Measurements from ENCODE around the gene NAV2. TPM values are rescaled to one million over a fixed set of nuclear protein-coding genes. Genes with fewer than 3 reads are reported as not detected.
"Not testable (repeated sequence)": the region's sequence is repeated elsewhere in the genome, so short reads cannot be mapped to it uniquely, and the experiment has no call there.

The NAV2 gene
- total and polyA plus RNA-seq, 4 experiments from 2014 or later = 1.1 to 6.2 (median 4.2) TPM; not detected in 1

GRCh38 chr11:19921976-19922688 is 209.5 kb downstream of the NAV2 start:
- no peaks in the 10 kb centered on the region for H3K9me3 Mint-ChIP-seq
- intact Hi-C loops (cut with micrococcal nuclease) = no loop called here
- Histone ChIP-seq H3K4me3 (ENCODE audit: low read length in 2 of 2) (no peak overlapping the region), H3K4me1 (ENCODE audit: insufficient read depth, low read length) (no peaks in the 10 kb centered on the region), H3K9me3 (ENCODE audit: control insufficient read depth in 1 of 2, low read length in 2 of 2) (no peaks in the 10 kb centered on the region), H3K27me3 (ENCODE audit: insufficient read depth, low read length) (no peaks in the 10 kb centered on the region), H3K36me3 (ENCODE audit: insufficient read depth, low read length) (no peaks in the 10 kb centered on the region), H3K27ac (ENCODE audit: low read depth, low read length) (no peak overlapping the region)
- CTCF ChIA-PET (ENCODE audit: partially characterized antibody) = no interaction called here
- H3K27ac Mint-ChIP-seq = no peak overlapping the region
- peaks cover 2 to 7% of the 10 kb centered on the region in 2 donors for H3K27me3 Mint-ChIP-seq
- H3K4me1 Mint-ChIP-seq = no peaks in the 10 kb centered on the region
- no peak overlapping the region for H3K4me3 Mint-ChIP-seq
- no peak for DNase-seq
- no peaks in the 10 kb centered on the region for H3K36me3 Mint-ChIP-seq
- POLR2A ChIA-PET (ENCODE audit: partially characterized antibody) = no interaction called here

- Histone ChIP-seq H3K36me3 (ENCODE audit: insufficient read depth, low read length) (no peaks in the 10 kb centered on the region), H3K9me3 (ENCODE audit: control insufficient read depth in 1 of 2, low read length in 2 of 2) (no peaks in the 10 kb centered on the region), H3K27ac (ENCODE audit: low read depth, low read length) (no peak overlapping the region), H3K4me3 (ENCODE audit: low read length in 2 of 2) (no peak overlapping the region), H3K4me1 (ENCODE audit: insufficient read depth, low read length) (no peaks in the 10 kb centered on the region), H3K27me3 (ENCODE audit: insufficient read depth, low read length) (no peaks in the 10 kb centered on the region)
- intact Hi-C loops (cut with micrococcal nuclease) = no loop called here
- H3K27ac Mint-ChIP-seq = no peak overlapping the region
- DNase-seq = no peak
- H3K4me3 Mint-ChIP-seq = no peak overlapping the region
- H3K27me3 Mint-ChIP-seq = peaks cover 2 to 7% of the 10 kb centered on the region in 2 donors
- H3K9me3 Mint-ChIP-seq = no peaks in the 10 kb centered on the region
- ChIA-PET POLR2A (ENCODE audit: partially characterized antibody) (no interaction called here), CTCF (ENCODE audit: partially characterized antibody) (no interaction called here)
- H3K4me1 Mint-ChIP-seq = no peaks in the 10 kb centered on the region
- H3K36me3 Mint-ChIP-seq = no peaks in the 10 kb centered on the region
Observed at GRCh38 chr11:19922689-19923035, 210.0 kb downstream of the NAV2 start.

GRCh38 chr11:19923626-19924025 is 211.0 kb downstream of the NAV2 start:
- H3K4me3 ChIP-seq (ENCODE audit: low read length in 2 of 2) = no peak overlapping the region
- Mint-ChIP-seq H3K27me3 (peaks cover 0 to 7% of the 10 kb centered on the region in 2 donors), H3K36me3 (no peaks in the 10 kb centered on the region), H3K4me1 (no peaks in the 10 kb centered on the region), H3K9me3 (no peaks in the 10 kb centered on the region), H3K4me3 (no peak overlapping the region), H3K27ac (no peak overlapping the region)
- no peaks in the 10 kb centered on the region for H3K9me3 ChIP-seq (ENCODE audit: control insufficient read depth in 1 of 2, low read length in 2 of 2)
- H3K27me3 ChIP-seq (ENCODE audit: insufficient read depth, low read length) = no peaks in the 10 kb centered on the region
- no peak overlapping the region for H3K27ac ChIP-seq (ENCODE audit: low read depth, low read length)
- no peak for DNase-seq
- H3K36me3 ChIP-seq (ENCODE audit: insufficient read depth, low read length) = no peaks in the 10 kb centered on the region
- ChIA-PET CTCF (ENCODE audit: partially characterized antibody) (interaction anchor here (0.9 to 1.0 kb wide), 2 partner anchors 9 to 28 kb away, joined by 4 to 5 read pairs; no protein-coding TSS in a partner anchor), POLR2A (ENCODE audit: partially characterized antibody) (no interaction called here)
- intact Hi-C loops (cut with micrococcal nuclease) = no loop called here
- H3K4me1 ChIP-seq (ENCODE audit: insufficient read depth, low read length) = no peaks in the 10 kb centered on the region

- Histone ChIP-seq H3K27ac (ENCODE audit: low read depth, low read length) (no peak overlapping the region), H3K27me3 (ENCODE audit: insufficient read depth, low read length) (no peaks in the 10 kb centered on the region), H3K9me3 (ENCODE audit: control insufficient read depth in 1 of 2, low read length in 2 of 2) (no peaks in the 10 kb centered on the region), H3K4me3 (ENCODE audit: low read length in 2 of 2) (no peak overlapping the region), H3K4me1 (ENCODE audit: insufficient read depth, low read length) (no peaks in the 10 kb centered on the region), H3K36me3 (ENCODE audit: insufficient read depth, low read length) (no peaks in the 10 kb centered on the region)
- Mint-ChIP-seq H3K4me3 (no peak overlapping the region), H3K36me3 (no peaks in the 10 kb centered on the region), H3K27ac (no peak overlapping the region), H3K9me3 (no peaks in the 10 kb centered on the region), H3K27me3 (peaks cover 0 to 6% of the 10 kb centered on the region in 2 donors), H3K4me1 (no peaks in the 10 kb centered on the region)
- intact Hi-C loops (cut with micrococcal nuclease) = no loop called here
- ChIA-PET POLR2A (ENCODE audit: partially characterized antibody) (no interaction called here), CTCF (ENCODE audit: partially characterized antibody) (interaction anchor here (0.9 kb wide), 1 partner anchor 9 kb away, joined by 5 read pairs; no protein-coding TSS in a partner anchor)
- DNase-seq = no peak
Observed at GRCh38 chr11:19924311-19924710, 211.7 kb downstream of the NAV2 start.

- Mint-ChIP-seq H3K4me3 (no peak overlapping the region), H3K27me3 (peaks cover 0 to 6% of the 10 kb centered on the region in 2 donors), H3K4me1 (no peaks in the 10 kb centered on the region), H3K27ac (no peak overlapping the region), H3K36me3 (no peaks in the 10 kb centered on the region), H3K9me3 (no peaks in the 10 kb centered on the region)
- H3K27me3 ChIP-seq (ENCODE audit: insufficient read depth, low read length) = no peaks in the 10 kb centered on the region
- H3K4me3 ChIP-seq (ENCODE audit: low read length in 2 of 2) = no peak overlapping the region
- CTCF ChIA-PET (ENCODE audit: partially characterized antibody) = no interaction called here
- no peaks in the 10 kb centered on the region for H3K9me3 ChIP-seq (ENCODE audit: control insufficient read depth in 1 of 2, low read length in 2 of 2)
- H3K4me1 ChIP-seq (ENCODE audit: insufficient read depth, low read length) = no peaks in the 10 kb centered on the region
- intact Hi-C loops (cut with micrococcal nuclease) = no loop called here
- no peaks in the 10 kb centered on the region for H3K36me3 ChIP-seq (ENCODE audit: insufficient read depth, low read length)
- POLR2A ChIA-PET (ENCODE audit: partially characterized antibody) = no interaction called here
- DNase-seq = no peak
- no peak overlapping the region for H3K27ac ChIP-seq (ENCODE audit: low read depth, low read length)
Observed at GRCh38 chr11:19924716-19925115, 212.1 kb downstream of the NAV2 start.

GRCh38 chr11:19927403-19927802 is 214.8 kb downstream of the NAV2 start:
- H3K4me3 ChIP-seq (ENCODE audit: low read length in 2 of 2); H3K4me1 Mint-ChIP-seq; H3K27me3 ChIP-seq (ENCODE audit: insufficient read depth, low read length); POLR2A ChIA-PET (ENCODE audit: partially characterized antibody); H3K27ac ChIP-seq (ENCODE audit: low read depth, low read length); DNase-seq; H3K36me3 ChIP-seq (ENCODE audit: insufficient read depth, low read length); H3K9me3 ChIP-seq (ENCODE audit: control insufficient read depth in 1 of 2, low read length in 2 of 2); H3K27me3 Mint-ChIP-seq; H3K36me3 Mint-ChIP-seq; H3K27ac Mint-ChIP-seq; H3K9me3 Mint-ChIP-seq; H3K4me3 Mint-ChIP-seq; intact Hi-C loops (cut with micrococcal nuclease); H3K4me1 ChIP-seq (ENCODE audit: insufficient read depth, low read length): not testable (repeated sequence)
- CTCF ChIA-PET (ENCODE audit: partially characterized antibody) = interaction anchor here (1.4 kb wide), 1 partner anchor 9 kb away, joined by 6 read pairs; no protein-coding TSS in a partner anchor

GRCh38 chr11:19929147-19929546 is 216.5 kb downstream of the NAV2 start:
- intact Hi-C loops (cut with micrococcal nuclease) = no loop called here
- H3K27ac ChIP-seq (ENCODE audit: low read depth, low read length) = no peak overlapping the region
- H3K36me3 Mint-ChIP-seq = no peaks in the 10 kb centered on the region
- H3K27me3 ChIP-seq (ENCODE audit: insufficient read depth, low read length) = no peaks in the 10 kb centered on the region
- H3K9me3 ChIP-seq (ENCODE audit: control insufficient read depth in 1 of 2, low read length in 2 of 2) = no peaks in the 10 kb centered on the region
- POLR2A ChIA-PET (ENCODE audit: partially characterized antibody) = no interaction called here
- H3K4me3 ChIP-seq (ENCODE audit: low read length in 2 of 2) = no peak overlapping the region
- CTCF ChIA-PET (ENCODE audit: partially characterized antibody) = interaction anchor here (1.1 kb wide), 1 partner anchor 9 kb away, joined by 5 read pairs; no protein-coding TSS in a partner anchor
- H3K36me3 ChIP-seq (ENCODE audit: insufficient read depth, low read length) = no peaks in the 10 kb centered on the region
- no peak for DNase-seq
- no peaks in the 10 kb centered on the region for H3K9me3 Mint-ChIP-seq
- no peaks in the 10 kb centered on the region for H3K4me1 Mint-ChIP-seq
- peaks cover 0 to 3% of the 10 kb centered on the region in 2 donors for H3K27me3 Mint-ChIP-seq
- no peak overlapping the region for H3K4me3 Mint-ChIP-seq
- H3K4me1 ChIP-seq (ENCODE audit: insufficient read depth, low read length) = no peaks in the 10 kb centered on the region
- no peak overlapping the region for H3K27ac Mint-ChIP-seq

Data from CD4-positive, alpha-beta memory T cell (primary cell).